Activated naive CD8-positive, alpha-beta T cell treated with anti-CD3 and anti-CD28 coated beads for 36 hours (primary cell): ENCODE results near the gene SLC2A10. TPM values are rescaled to one million over a fixed set of nuclear protein-coding genes. Genes with fewer than 3 reads are reported as not detected.
A peak's percentile ranks its signal among the peaks of the same experiment; 100 is the strongest.

Source experiments
- DNase-seq: peaks from one replicate; pipeline ENCODE4 v3.0.0; 2021
- H3K27ac Mint-ChIP-seq: one replicate; pipeline ENCODE4 v1.8.0; 2022; ENCODE audit warnings: mild to moderate bottlenecking, moderate library complexity, mixed read lengths
- H3K27me3 Mint-ChIP-seq: one replicate; pipeline ENCODE4 v1.8.0; 2022; ENCODE audit warnings: mild to moderate bottlenecking, mixed read lengths
- H3K36me3 Mint-ChIP-seq: one replicate; pipeline ENCODE4 v1.8.0; 2021; ENCODE audit warnings: mild to moderate bottlenecking, mixed read lengths
- H3K4me1 Mint-ChIP-seq: one replicate; pipeline ENCODE4 v1.8.0; 2021; ENCODE audit warnings: mixed read lengths
- H3K4me3 Mint-ChIP-seq: one replicate; pipeline ENCODE4 v1.8.0; 2022; ENCODE audit warnings: mild to moderate bottlenecking, moderate library complexity, mixed read lengths
- H3K9me3 Mint-ChIP-seq: one replicate; pipeline ENCODE4 v1.8.0; 2022; ENCODE audit warnings: mixed read lengths
- total RNA-seq, 2 experiments: library from RNA; stranded (reverse); gene quantifications; one replicate each; pipeline ENCODE4 v1.2.3, GENCODE V29; 2021

Gene SLC2A10
- total RNA-seq, 2 experiments from 2014 or later = 0.06 to 0.08 TPM

GRCh38 chr20:46690219-46691106 lies 19.0 kb upstream of the SLC2A10 start:
- H3K27me3 Mint-ChIP-seq = peaks cover 4% of the 10 kb centered on the region
- H3K27ac Mint-ChIP-seq = peak overlapping the region; percentile 63
- no peak for DNase-seq
- peak overlapping the region; percentile 92 for H3K4me3 Mint-ChIP-seq
- H3K4me1 Mint-ChIP-seq = peaks cover 35% of the 10 kb centered on the region
- no peaks in the 10 kb centered on the region for H3K9me3 Mint-ChIP-seq
- H3K36me3 Mint-ChIP-seq = peaks cover 15% of the 10 kb centered on the region

GRCh38 chr20:46691196-46691595 lies 18.3 kb upstream of the SLC2A10 start:
- DNase-seq = no peak
- H3K4me3 Mint-ChIP-seq = no peak overlapping the region
- peaks cover 10% of the 10 kb centered on the region for H3K36me3 Mint-ChIP-seq
- no peaks in the 10 kb centered on the region for H3K9me3 Mint-ChIP-seq
- peaks cover 4% of the 10 kb centered on the region for H3K27me3 Mint-ChIP-seq
- H3K27ac Mint-ChIP-seq = no peak overlapping the region
- peaks cover 34% of the 10 kb centered on the region for H3K4me1 Mint-ChIP-seq

GRCh38 chr20:46694484-46694883 lies 15.0 kb upstream of the SLC2A10 start:
- DNase-seq = no peak

GRCh38 chr20:46695892-46696291 lies 13.6 kb upstream of the SLC2A10 start:
- peaks cover 12% of the 10 kb centered on the region for H3K4me1 Mint-ChIP-seq

More at GRCh38 chr20:46694484-46694883, 15.0 kb upstream of the SLC2A10 start:
- H3K4me3 Mint-ChIP-seq = no peak overlapping the region
- H3K27me3 Mint-ChIP-seq = peaks cover 11% of the 10 kb centered on the region
- H3K9me3 Mint-ChIP-seq = no peaks in the 10 kb centered on the region
- H3K36me3 Mint-ChIP-seq = no peaks in the 10 kb centered on the region
- peaks cover 15% of the 10 kb centered on the region for H3K4me1 Mint-ChIP-seq
- H3K27ac Mint-ChIP-seq = no peak overlapping the region

GRCh38 chr20:46696791-46697279 lies 12.6 kb upstream of the SLC2A10 start:
- no peak for DNase-seq
- H3K36me3 Mint-ChIP-seq = no peaks in the 10 kb centered on the region
- no peak overlapping the region for H3K4me3 Mint-ChIP-seq
- peaks cover 21% of the 10 kb centered on the region for H3K27me3 Mint-ChIP-seq
- peaks cover 12% of the 10 kb centered on the region for H3K4me1 Mint-ChIP-seq
- H3K27ac Mint-ChIP-seq = no peak overlapping the region
- H3K9me3 Mint-ChIP-seq = no peaks in the 10 kb centered on the region

More at GRCh38 chr20:46695892-46696291, 13.6 kb upstream of the SLC2A10 start:
- Mint-ChIP-seq H3K27me3 (peaks cover 23% of the 10 kb centered on the region), H3K9me3 (no peaks in the 10 kb centered on the region), H3K27ac (no peak overlapping the region), H3K4me3 (no peak overlapping the region), H3K36me3 (no peaks in the 10 kb centered on the region)
- DNase-seq = no peak

GRCh38 chr20:46698788-46699187 lies 10.7 kb upstream of the SLC2A10 start:
- peaks cover 19% of the 10 kb centered on the region for H3K27me3 Mint-ChIP-seq
- no peak for DNase-seq
- H3K4me1 Mint-ChIP-seq = peaks cover 12% of the 10 kb centered on the region
- no peaks in the 10 kb centered on the region for H3K9me3 Mint-ChIP-seq
- no peak overlapping the region for H3K27ac Mint-ChIP-seq
- no peaks in the 10 kb centered on the region for H3K36me3 Mint-ChIP-seq
- no peak overlapping the region for H3K4me3 Mint-ChIP-seq

- H3K36me3 Mint-ChIP-seq = no peaks in the 10 kb centered on the region
- H3K4me3 Mint-ChIP-seq = no peak overlapping the region
- peaks cover 27% of the 10 kb centered on the region for H3K27me3 Mint-ChIP-seq
- no peak overlapping the region for H3K27ac Mint-ChIP-seq
- no peak for DNase-seq
- peaks cover 6% of the 10 kb centered on the region for H3K4me1 Mint-ChIP-seq
- H3K9me3 Mint-ChIP-seq = no peaks in the 10 kb centered on the region
Measured at GRCh38 chr20:46699651-46700359, 9.6 kb upstream of the SLC2A10 start.

- DNase-seq = no peak
- no peaks in the 10 kb centered on the region for H3K9me3 Mint-ChIP-seq
Measured at GRCh38 chr20:46700481-46700880, 9.0 kb upstream of the SLC2A10 start.

GRCh38 chr20:46701057-46701456 lies 8.4 kb upstream of the SLC2A10 start:
- no peak for DNase-seq
- Mint-ChIP-seq H3K9me3 (no peaks in the 10 kb centered on the region), H3K4me1 (peaks cover 3% of the 10 kb centered on the region), H3K4me3 (no peak overlapping the region), H3K36me3 (no peaks in the 10 kb centered on the region), H3K27ac (no peak overlapping the region), H3K27me3 (peaks cover 32% of the 10 kb centered on the region)

More at GRCh38 chr20:46700481-46700880, 9.0 kb upstream of the SLC2A10 start:
- no peak overlapping the region for H3K27ac Mint-ChIP-seq
- no peak overlapping the region for H3K4me3 Mint-ChIP-seq
- peaks cover 31% of the 10 kb centered on the region for H3K27me3 Mint-ChIP-seq
- H3K36me3 Mint-ChIP-seq = no peaks in the 10 kb centered on the region
- H3K4me1 Mint-ChIP-seq = peaks cover 5% of the 10 kb centered on the region

- Mint-ChIP-seq H3K27ac (no peak overlapping the region), H3K4me1 (no peaks in the 10 kb centered on the region), H3K27me3 (peaks cover 35% of the 10 kb centered on the region), H3K36me3 (no peaks in the 10 kb centered on the region), H3K4me3 (no peak overlapping the region), H3K9me3 (peaks cover 3% of the 10 kb centered on the region)
- DNase-seq = no peak
Measured at GRCh38 chr20:46701556-46701955, 7.9 kb upstream of the SLC2A10 start.

GRCh38 chr20:46701986-46702385 lies 7.5 kb upstream of the SLC2A10 start:
- H3K9me3 Mint-ChIP-seq = peaks cover 4% of the 10 kb centered on the region
- DNase-seq = no peak
- H3K36me3 Mint-ChIP-seq = no peaks in the 10 kb centered on the region
- H3K4me3 Mint-ChIP-seq = no peak overlapping the region
- H3K4me1 Mint-ChIP-seq = no peaks in the 10 kb centered on the region
- no peak overlapping the region for H3K27ac Mint-ChIP-seq
- H3K27me3 Mint-ChIP-seq = peaks cover 36% of the 10 kb centered on the region

GRCh38 chr20:46702447-46703203 lies 6.8 kb upstream of the SLC2A10 start:
- Mint-ChIP-seq H3K36me3 (no peaks in the 10 kb centered on the region), H3K27ac (no peak overlapping the region), H3K27me3 (peaks cover 36% of the 10 kb centered on the region), H3K4me1 (no peaks in the 10 kb centered on the region), H3K4me3 (no peak overlapping the region), H3K9me3 (peaks cover 4% of the 10 kb centered on the region)
- DNase-seq = no peak

- Mint-ChIP-seq H3K9me3 (peaks cover 4% of the 10 kb centered on the region), H3K27me3 (peaks cover 44% of the 10 kb centered on the region), H3K4me3 (no peak overlapping the region), H3K36me3 (no peaks in the 10 kb centered on the region), H3K27ac (no peak overlapping the region), H3K4me1 (no peaks in the 10 kb centered on the region)
- no peak for DNase-seq
Measured at GRCh38 chr20:46703435-46703834, 6.0 kb upstream of the SLC2A10 start.

GRCh38 chr20:46704714-46705377 lies 4.6 kb upstream of the SLC2A10 start:
- Mint-ChIP-seq H3K9me3 (peaks cover 4% of the 10 kb centered on the region), H3K27ac (no peak overlapping the region), H3K4me1 (peaks cover 4% of the 10 kb centered on the region), H3K4me3 (no peak overlapping the region), H3K36me3 (no peaks in the 10 kb centered on the region), H3K27me3 (peaks cover 44% of the 10 kb centered on the region)
- DNase-seq = no peak
